NCI-H774 (cell line): ENCODE data around the gene ENG.
A peak's percentile ranks its signal among the peaks of the same experiment; 100 is the strongest.
"Not testable (repeated sequence)": the region's sequence is repeated elsewhere in the genome, so short reads cannot be mapped to it uniquely, and the experiment has no call there.

Experiments
- DNase-seq: peaks from one replicate; lab custom pipeline; 2025; lab: John Stamatoyannopoulos, UW

ENG gene

DNA sequence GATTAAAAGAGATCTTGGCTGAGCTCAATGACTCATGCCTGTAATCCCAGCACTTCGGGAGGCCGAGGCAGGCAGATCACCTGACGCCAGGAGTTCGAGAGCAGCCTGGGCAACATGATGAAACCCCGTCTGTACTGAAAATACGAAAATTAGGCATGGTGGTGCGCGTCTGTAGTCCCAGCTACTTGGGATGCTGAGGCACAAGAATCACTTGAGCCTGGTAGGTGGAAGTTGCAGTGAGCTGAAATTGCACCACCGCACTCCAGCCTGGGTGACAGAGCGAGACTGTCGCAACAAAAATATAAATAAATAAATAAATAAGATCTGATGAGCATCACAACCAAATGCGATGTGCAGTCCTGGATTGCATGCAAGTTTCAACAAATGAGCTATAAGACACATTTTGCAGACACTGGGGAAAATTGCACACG, 8.7 kb upstream of the ENG start:
- no peak for DNase-seq

- no peak for DNase-seq
Observed at GRCh38 chr9:127862075-127863011, 7.9 kb upstream of the ENG start.

DNA sequence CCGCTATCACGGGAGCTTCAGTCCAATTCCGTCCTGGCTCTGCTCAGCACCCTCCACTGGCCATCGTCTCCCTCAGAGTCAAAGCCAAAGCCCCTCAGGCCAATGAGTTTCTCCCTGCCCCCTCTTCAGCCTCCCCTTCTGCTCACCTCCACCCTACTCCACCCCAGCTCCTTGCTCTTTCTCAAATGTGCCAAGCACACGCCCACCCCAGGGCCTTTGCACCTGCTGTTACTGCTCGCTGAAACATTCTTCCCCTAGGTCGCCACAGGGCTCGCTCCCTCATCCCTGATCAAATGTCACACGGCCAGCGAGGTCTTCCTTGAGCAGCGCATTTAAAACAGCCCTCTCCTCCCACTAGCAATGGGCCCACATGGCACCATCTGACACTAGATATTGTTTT, 6.3 kb upstream of the ENG start:
- no peak for DNase-seq

- no peak for DNase-seq
Observed at GRCh38 chr9:127860260-127860659, 5.8 kb upstream of the ENG start.

- DNase-seq = peak; percentile 22
Observed at GRCh38 chr9:127858041-127858512, 3.6 kb upstream of the ENG start.

- no peak for DNase-seq
Observed at GRCh38 chr9:127857278-127857677, 2.8 kb upstream of the ENG start.

DNA sequence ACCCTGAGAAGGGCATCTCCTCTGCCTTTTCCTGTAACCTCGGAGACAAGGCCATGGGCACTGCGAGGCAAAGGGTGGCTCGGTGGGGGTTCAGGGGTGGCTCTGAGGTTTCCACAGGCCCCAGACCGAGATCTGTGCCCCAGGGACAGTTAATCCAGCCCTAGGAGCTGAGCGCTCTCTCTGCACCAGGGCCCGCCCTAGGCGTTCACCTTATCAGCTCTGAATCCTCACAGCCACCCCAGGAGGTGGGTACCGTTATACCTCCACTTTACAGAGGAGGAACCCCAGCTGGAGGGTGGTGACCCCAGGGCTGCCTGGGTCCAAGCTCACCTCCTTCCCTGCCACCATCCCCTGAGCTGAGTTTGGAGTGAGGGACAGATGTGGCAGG, 2.3 kb upstream of the ENG start:
- no peak for DNase-seq

- DNase-seq = no peak
Observed at GRCh38 chr9:127856094-127856728, 1.8 kb upstream of the ENG start.

GRCh38 chr9:127855522-127855921, 1.1 kb upstream of the ENG start:
- DNase-seq = no peak

DNA sequence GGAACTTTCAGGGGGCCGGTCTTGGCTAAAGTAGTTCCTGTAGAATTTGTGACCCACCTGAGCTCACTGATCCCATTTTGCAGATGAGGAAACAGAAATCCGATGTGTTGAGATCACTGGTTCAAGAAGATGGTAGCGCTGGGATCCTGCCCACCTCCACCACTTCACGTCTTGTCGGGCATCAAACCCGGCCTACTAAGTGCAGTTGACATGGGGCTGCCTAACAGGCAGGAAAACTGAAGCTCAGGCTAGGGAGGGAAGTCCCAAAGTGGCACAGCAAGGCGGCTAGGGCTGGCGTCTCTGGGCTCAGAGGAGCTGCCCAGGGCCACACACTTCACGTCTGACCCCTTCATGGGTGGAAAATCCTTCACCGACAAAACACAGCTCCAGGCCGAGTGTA, 502 bp upstream of the ENG start:
- no peak for DNase-seq

DNA sequence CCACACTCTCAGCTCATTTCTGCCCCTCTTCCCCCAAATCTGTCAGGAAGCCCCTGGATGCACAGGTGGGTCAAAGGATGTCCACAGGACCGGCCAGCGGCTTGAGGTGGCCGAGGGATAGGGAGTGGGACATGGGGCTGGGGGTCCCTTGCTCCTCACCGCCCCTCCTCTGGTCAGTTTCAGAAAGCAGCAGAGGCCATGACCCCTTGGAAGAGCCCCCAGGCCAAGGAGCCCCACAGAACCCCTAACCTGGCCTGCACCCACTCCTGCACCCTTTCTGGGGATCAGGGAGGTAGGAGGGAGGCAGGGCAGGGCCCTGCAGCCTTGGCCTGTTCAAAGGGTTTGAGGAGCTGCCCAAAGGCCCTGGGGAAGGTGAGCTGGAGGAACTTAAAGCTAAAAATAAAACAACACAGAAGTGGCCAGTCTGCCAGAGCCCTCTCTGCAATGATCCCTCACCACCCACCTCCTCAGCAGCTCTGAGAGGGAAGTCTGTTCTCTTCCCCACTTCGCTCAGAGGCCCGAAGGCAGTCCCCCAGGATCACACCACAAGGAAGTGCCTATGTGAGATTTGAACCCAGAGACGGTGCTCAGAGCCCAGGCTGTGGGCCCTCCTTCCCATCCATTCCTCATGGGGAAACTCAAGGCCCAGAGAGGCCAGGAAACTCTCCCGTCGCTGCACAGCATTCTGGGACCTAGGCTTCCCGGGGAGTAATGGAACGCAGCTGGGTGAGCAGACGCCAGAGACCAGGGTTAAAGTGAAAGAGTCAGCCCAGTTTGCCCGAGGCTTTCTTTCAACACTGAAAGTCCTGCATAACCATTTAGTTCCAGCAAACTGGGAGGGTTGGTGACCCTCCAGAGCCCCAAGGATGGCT, 910 bp downstream of the ENG start:
- no peak for DNase-seq

DNA sequence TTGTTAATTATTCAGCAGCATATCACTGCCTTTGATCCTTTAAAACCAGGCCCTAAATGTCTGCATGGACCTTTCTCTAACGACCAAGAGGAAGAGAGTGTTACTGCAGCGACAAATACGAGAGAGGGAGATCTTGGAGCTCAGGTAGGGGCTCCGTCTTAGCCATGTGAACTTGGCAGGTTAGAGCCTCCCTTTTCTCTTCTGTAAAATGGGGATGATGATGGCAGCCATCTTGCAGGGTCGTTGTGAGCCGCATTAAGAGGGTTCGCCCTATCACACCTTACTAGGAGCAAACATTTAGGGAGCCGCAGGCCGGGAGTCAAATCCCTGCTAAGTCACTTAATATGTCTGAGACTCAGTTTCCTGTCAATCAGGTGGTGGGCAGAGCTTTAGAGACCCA, 1.6 kb downstream of the ENG start:
- no peak for DNase-seq

DNA sequence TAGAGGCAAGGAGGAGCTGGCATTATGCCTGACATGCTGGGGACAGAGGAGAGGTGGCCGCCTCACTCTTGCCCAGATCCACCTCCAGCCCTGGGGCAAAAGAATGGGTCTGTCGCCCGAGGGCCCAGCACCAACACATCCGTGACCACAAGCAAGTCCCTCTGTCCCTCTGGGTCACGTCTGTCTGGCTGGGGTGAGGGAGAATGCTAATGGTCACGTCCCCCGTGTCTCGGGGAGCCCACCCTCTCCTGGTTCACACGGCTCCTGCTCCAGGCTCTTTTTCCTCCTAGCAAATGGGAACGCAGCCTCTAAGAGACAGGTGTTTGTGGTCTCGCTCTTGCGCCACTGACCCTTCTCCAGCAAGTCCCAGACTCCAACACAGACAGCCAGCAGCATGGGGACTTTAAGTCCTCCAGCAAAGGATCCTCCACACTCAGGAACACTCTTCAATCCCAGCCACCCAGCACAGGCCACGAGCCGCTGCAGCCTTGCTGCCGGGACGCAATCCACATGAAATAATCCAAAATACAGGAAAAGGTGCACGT, 4.1 kb downstream of the ENG start:
- no peak for DNase-seq

DNA sequence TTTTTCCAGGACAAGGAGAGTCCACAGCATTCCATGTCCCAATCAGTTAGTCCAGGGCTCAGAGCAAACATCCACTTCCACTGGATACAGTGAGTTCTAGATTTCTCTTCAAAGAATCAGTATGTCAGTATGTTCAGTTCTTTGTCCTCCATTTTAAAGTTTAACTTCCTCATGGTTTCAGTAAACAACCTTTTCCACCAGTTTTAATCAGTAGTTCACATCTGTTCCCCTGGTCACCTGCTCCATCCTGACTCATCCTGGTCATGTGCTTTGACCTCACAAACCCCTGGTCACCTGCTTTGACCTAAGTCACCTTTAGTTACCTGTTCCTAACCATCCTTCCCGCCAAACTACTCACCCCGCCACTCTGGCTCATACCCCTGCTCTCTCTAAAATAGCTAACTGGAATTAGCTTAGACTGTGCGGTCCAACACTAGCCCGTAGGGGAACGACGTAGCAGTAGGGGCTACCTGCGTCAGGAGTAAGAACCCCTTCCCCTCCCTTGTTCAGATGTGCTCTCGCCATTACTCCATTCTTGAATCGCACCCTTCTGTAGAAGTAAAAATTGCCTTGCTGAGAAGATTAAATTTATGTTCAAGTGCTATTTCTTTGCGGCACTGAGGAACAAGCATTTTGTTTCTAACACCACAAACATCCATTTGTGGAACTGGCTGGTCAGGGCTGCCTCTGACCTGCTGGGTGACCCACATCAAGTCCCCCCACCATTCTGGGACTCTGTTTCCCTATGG, 5.5 kb downstream of the ENG start:
- DNase-seq = no peak

GRCh38 chr9:127847833-127848755, 6.4 kb downstream of the ENG start:
- DNase-seq = no peak

- DNase-seq = no peak
Observed at GRCh38 chr9:127847178-127847510, 7.3 kb downstream of the ENG start.

- no peak for DNase-seq
Observed at GRCh38 chr9:127846443-127847177, 7.8 kb downstream of the ENG start.

GRCh38 chr9:127845619-127846018, 8.8 kb downstream of the ENG start:
- not testable (repeated sequence) for DNase-seq

- DNase-seq = no peak
Observed at GRCh38 chr9:127844821-127845359, 9.6 kb downstream of the ENG start.
